Activated CD4-positive, alpha-beta T cell treated with anti-CD3 and anti-CD28 coated beads, Interleukin-2, amount 50 U/mL, for 1 hour (primary cell): Measurements from ENCODE around the gene GUCY1A2.

ENCODE experiments used
- DNase-seq: peaks from one replicate; pipeline ENCODE4 v3.0.0-alpha.2; 2020

GUCY1A2 gene

DNA sequence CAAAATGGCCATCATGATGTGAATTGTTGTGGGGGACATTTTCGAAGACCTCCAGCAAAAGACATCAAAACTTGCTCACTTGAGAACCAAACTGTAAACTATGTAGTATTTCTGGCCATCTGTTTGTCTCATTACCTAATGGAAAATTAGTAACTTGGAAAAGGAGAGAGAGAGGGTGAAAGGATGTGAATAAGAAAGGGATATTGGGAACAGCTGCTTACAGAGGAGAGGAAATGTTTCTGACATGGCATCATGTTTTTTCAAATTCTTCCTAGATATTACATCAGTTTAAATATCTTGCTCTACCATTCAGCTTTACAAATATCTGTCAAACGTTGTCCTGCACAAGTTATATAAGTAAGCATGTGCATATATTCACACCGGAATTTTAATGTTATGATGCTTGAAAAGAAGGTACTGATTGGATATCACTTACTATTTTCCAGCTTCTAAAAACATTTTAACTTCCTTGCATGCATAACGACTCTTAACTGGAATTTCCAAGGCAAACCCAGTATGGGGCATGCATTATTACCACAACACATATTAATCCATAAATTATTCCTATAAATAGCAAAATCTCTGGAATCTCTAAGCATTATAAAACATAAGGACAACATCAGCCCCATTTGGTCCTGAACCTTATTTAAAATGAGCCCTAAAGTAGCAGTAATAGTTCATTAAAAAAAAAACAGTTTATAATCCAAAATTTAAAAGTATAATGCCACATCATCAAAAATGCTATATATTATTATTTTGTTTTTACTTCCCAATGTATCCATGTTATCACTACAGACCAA, 20.0 kb downstream of the GUCY1A2 start:
- DNase-seq = no peak

DNA sequence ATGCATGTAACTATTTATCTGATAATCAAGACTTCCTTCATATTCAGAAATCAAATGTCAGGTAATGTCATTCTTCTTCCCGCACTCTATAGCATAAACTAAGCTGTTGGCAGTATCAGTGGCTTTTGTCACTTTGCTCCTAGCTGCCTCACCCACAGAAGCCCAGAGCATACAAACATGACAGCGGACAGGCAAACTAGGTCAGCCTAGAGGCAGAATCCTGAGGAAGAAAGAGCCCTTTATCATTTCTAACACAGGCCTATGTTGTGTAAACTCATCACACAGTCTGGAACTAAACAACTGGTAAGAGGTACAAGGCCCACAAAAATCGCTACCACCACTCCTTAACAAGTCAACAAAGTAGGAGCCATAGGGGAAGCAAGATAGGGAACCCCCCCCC, 21.0 kb downstream of the GUCY1A2 start:
- DNase-seq = no peak

DNA sequence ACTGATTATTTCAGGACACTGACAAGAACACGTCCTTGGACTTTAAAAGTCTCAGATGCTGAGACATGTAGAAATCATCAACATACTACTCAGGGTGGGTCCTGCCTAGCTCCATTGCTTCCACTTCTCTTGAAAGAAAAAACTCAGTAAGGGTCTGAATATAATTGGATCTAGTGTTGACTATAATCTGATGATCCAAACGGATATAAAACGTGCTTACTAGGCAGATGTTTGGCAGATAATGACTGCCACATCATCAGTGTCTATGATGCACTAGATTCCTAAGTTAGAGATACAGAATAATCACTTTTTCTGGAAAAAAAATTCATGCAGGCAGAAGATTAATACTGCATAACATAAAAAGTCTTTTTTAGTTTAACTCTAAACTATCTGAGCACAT, 21.6 kb downstream of the GUCY1A2 start:
- no peak for DNase-seq

GRCh38 chr11:106990331-106990730, 27.9 kb downstream of the GUCY1A2 start:
- DNase-seq = no peak

GRCh38 chr11:106989078-106989455, 29.2 kb downstream of the GUCY1A2 start:
- DNase-seq = no peak

DNA sequence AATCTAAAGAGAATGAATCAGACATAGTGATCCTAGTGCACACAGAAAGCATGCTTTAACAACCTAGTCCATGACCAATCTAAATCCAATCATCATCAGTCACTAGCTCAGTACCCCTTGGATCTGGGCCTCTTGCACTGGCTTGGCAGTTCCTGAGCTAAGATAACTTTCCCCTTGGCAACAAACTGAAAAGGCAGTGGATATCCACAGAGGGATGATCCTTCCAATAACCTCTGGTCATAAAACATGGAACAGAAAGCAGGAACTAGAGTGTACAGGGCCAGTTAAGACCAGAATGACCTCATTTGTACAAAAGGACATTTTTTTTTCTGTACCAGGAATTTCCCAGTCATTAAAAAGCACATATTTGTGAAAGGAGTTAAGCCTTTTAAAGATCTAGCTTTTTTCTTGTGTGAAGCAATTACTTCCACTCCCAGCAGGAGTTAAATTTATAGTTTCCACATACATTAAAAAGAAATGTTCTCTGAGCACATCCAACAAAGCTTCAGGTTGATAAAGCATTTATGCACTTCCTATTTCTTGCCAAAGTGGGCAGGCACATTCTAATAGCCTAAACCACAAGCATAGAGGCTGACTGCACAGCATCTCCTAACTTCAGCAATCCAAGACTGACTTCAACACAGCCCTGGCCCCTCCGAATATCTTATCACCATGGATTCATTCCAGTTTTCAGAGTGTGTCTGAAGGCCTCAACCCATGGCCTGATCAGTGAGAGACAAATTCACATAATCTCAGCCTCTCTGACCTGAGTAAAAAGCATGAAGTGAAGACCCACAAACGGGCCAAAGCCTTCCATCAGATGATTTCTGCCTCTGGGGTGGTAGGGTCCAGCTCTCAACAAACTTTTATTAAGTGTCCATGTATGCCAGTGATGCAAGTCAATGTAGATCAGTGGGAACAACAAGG, 29.9 kb downstream of the GUCY1A2 start:
- no peak for DNase-seq

DNA sequence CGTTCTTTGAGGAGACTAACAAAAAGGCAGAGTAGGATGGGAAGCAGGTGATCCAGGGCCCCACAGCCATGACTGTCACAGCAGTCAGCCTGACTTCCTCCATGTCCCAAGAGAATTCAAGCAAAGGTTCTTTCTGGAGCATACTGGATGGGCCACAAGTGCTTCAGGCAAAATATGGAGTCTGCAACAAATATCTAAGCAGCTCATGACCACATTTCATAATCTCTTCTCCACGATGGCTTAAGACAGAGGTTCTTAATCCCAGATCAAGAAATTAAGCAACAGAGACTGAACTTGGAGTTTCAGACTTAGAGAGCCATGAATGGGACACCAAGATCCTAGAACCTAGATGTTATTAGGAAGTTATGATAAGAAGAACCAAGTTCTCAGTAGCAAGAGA, 31.6 kb downstream of the GUCY1A2 start:
- DNase-seq = no peak

- DNase-seq = no peak
These were observed 32.0 kb downstream of the GUCY1A2 start for GRCh38 chr11:106986261-106986660.

- no peak for DNase-seq
These were observed 34.3 kb downstream of the GUCY1A2 start for GRCh38 chr11:106983991-106984390.

DNA sequence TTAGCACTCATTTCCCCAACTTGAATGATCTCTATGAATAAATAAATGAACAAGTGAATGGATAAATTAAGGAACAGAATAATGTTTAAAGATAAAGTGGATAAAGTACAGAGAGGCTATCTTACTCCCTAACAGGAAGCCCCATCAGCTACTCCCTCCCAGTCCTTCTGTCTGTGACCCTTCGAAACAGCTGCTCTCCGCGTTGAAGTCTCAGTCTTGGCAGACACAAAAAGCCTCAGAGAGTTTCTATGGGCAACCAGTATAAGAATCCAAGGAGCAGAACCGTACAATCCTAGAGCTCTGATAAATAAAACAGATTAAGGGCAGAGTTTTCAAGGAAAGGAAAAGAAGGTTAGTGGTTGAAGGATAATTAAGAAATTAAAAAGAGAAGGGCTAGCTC, 35.0 kb downstream of the GUCY1A2 start:
- no peak for DNase-seq

GRCh38 chr11:106974831-106975230, 43.4 kb downstream of the GUCY1A2 start:
- no peak for DNase-seq

DNA sequence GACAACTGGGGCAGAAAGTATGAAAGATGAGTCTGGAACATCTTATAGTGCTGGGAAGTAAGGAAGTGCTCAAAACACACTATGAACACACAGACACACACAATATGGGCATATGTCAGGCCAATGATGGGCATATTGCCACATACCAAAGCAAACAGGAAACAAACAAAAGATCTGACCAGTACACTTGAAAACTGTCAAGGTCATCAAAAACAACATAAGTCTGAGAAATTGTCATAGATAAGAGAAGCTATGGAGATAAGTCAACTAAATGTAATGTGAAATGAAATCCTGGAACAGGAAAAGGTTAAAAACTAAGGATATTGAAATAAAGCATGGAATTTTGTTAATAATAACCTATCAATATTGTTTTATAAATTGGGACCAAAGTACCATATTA, 46.4 kb downstream of the GUCY1A2 start:
- no peak for DNase-seq

GRCh38 chr11:106969644-106970355, 48.5 kb downstream of the GUCY1A2 start:
- DNase-seq = no peak

DNA sequence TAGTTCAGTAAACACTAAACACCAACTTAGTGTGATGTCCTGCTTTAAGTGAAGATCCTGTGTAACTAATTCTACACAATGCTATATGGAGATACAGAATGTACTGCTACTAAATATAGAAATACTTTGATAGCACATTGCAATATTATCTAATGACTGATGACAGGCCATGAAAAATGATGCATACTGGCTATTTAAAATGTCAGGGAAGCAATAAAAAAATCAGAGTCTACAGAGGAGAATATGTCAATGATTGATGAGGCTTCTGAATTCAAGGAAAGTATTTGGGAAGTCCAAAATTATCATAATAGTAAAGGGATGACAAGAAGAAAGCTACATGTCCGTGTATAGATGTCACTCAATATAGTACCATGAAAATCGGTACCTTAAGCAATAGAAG, 55.3 kb downstream of the GUCY1A2 start:
- DNase-seq = no peak

DNA sequence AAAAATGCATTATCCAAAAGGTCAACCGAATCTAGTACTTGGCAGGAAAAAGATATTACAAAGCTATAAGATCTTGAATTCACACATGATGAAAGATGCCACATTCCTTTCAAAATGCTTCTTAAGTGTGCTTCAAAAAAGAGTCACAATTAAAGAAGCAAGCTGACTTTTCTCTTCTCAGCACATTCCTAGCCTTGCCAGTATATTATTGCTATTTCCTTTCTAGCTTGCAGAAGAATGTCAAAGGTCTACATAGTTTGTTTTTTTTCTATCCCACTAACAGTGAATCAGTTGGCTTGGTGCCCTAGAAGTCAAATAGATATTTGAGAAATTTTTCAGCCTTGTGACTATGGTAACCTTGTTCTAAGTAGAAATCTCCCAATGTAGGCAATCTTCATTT, 56.8 kb downstream of the GUCY1A2 start:
- DNase-seq = no peak

GRCh38 chr11:106961048-106961447, 57.2 kb downstream of the GUCY1A2 start:
- DNase-seq = no peak

GRCh38 chr11:106959800-106960199, 58.5 kb downstream of the GUCY1A2 start:
- no peak for DNase-seq

GRCh38 chr11:106959386-106959785, 58.9 kb downstream of the GUCY1A2 start:
- no peak for DNase-seq

GRCh38 chr11:106958517-106959248, 59.6 kb downstream of the GUCY1A2 start:
- no peak for DNase-seq

DNA sequence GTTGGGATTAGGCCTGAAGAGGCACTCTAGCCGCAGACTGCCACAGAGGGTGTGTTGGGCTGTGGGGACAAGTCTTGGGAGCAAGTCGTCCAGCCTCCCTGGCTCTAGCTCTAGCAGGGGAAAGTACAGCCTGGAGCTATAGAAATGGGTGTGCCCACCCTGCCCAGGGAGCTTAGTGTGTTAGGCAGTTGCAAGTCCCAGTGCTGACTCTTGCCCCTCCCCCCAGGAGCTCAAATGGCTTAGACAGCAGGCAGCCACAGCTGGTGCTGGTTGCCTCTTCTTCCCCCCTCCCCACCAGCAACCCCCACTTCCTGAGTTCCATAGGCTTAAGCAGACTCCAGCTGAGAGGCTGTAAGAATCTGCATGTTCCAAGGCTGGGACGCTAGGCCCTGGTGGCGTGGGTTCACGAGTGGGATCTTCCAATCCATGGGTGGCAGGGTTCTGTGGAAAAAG, 61.2 kb downstream of the GUCY1A2 start:
- DNase-seq = no peak

GRCh38 chr11:106950067-106950491, 68.2 kb downstream of the GUCY1A2 start:
- DNase-seq = no peak

- no peak for DNase-seq
These were observed 75.2 kb downstream of the GUCY1A2 start for GRCh38 chr11:106943089-106943488.

DNA sequence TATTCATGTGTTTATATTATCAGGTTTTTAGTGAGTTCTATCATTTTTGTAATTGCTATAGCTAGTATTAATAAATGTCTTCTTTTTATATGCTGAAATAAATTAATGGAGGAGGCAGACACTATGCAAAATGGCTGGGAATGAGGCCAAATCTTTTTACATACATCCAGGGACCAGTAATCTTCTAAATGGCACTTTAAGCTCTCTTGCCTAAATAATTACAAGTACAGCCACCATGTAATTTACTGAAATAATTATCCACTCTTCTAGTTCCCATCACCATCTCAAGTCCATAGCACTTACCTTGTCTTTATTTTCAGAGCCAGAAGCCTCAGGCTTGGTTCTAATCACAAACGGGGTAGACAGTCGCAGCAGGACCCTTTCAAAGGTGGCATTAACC, 79.1 kb downstream of the GUCY1A2 start:
- no peak for DNase-seq
